GM18868 (cell line): ENCODE results near the gene KIF6.

Experiments
- ATAC-seq: cut with Tn5 transposase; IDR thresholded peaks from one replicate; pipeline ENCODE4 v1.9.1; 2021; ENCODE audit warnings: mild to moderate bottlenecking, moderate library complexity; ENCODE audit not compliant: unreplicated experiment

KIF6 gene

DNA sequence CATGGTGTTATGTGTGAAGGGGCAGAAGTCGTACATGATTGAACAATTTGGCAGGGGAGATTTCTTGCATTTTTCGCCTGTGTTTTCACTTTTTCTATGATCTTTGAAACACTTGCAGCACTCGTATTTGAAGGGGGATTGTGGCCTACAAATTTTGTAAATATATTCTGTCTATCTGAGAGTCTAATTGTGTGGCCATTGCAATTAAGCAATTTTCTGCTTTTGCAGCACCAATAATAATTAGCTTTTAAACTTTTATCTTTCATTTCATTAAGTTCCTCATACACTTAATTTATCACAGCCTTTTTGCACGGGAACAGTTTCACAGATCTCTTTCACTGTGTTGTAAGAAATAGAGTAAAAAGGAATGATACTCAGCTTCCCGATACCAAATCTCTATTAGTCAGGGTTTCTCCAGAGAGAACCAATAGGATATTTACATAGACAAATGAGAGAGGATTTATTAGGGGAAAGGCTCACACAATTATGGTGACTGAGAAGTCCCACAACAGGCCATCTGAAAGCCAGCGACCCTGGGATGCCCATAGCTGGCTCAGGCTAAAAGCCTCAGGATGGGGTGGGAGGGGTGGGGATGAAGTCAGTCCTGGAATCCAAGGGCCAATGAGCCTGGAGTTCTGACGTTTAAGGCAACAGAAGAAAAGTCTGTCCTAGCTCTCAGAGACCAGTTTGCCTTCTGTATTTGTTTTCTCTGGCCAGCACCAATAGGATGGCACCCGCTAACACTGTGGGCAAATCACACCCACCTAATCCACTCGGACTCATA is 58.3 kb downstream of the KIF6 start:
- ATAC-seq = no peak

DNA sequence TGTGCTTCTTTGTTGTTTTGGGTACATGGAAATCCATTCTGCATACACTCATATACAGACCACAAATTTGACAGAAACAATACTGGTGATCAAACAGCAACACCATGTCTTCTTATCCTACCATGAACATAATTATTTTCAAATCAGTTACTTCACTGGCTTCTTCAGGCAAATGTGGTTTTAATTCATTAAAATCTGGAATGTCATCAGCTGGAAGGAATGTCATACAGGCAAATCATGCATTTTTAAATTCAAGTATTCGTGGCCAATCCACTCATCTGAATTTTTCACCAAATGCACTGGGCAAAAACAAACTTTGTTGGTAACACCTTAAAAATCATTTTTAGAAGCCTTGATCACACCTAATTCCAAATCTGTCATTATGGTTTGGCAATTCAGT is 59.3 kb downstream of the KIF6 start:
- ATAC-seq = no peak

DNA sequence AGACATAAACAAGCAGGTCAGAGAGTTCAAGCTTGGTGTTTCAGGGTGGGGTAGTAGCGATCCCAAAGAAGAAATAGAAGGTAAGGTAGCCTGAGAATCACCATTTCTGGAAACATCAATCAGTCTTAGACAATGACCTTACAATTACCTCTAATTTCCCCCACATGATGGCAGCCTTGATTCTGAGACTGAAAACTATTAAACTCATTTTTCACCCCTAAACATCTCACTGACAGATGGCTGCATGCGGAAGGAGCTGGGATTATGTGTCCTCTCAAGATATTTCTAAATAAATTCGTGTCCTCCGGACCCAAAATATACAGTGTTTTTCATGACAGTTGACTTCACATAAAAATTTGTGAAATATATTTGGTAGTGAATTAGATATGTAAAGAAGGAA is 61.0 kb downstream of the KIF6 start:
- ATAC-seq = no peak

DNA sequence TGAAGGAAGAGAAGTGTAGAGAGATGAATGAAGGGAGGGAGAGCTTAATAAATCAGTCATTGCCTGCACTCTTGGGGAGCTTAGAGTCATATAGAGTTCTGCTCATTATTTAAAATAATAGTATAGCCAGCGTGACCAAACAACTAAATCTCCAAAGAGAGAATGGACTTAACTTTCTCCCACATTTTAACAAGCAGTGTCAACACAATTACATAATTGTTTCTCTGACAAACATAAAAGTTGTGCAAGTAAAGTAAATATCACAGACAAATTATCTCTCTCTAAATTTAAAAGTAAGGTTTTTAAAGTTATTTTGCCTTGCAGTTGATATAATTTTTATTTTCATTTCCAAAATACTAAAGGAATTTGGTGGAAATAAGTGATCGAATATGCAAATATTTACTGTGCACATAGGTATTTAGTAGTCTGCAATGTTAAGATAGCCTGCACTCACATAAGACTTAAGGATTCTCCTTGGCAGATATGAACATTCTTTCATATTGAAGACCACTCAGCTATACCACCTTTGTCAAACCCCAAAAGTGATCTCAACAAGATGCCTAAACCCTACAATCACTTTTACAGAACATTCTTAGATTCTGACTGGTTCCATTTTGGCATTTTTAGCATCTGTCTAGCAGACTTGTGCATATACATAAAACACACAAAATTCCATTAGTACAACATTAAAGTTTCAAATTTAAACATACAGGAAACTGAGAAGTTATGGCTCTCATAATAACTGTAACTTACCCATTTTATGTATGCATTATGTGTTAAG is 67.7 kb downstream of the KIF6 start:
- no peak for ATAC-seq

DNA sequence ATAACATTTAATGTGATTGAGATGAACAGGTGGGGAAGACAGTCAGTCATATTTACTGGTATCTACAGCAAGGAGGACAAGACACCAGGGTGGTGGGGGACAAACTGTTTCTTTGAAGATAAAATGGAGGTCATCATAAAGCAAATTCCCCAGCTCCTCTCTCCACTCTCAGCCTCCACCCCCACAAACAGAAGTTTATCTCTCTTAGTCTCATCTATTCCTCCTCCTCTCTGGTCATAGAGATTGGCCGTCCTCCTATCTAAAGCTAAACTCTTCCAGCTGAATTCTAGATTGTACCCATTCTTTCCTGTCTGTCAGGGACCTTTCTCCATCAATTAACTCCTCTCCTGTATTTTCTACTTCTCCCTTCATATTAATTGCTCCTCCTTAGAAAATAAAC is 71.1 kb downstream of the KIF6 start:
- no peak for ATAC-seq

DNA sequence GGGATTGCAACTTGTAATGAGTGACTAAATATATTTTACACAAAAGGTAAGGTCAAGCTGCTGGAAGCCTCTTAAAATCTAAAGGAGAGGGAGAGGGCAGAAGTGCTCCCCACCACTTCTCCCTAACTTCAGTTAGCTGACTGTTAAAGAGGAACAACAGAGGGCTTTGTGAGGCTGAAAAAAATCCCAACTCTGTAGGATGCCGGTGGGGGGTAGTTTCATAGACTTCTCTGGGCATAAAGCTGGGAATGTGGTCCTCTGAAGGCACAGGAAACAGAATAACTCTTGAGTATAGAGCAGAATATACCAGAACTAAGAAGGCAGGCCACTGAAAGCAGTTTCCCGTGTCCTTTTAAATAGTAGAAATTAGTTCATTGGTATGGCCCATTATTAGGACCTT is 71.6 kb downstream of the KIF6 start:
- no peak for ATAC-seq

DNA sequence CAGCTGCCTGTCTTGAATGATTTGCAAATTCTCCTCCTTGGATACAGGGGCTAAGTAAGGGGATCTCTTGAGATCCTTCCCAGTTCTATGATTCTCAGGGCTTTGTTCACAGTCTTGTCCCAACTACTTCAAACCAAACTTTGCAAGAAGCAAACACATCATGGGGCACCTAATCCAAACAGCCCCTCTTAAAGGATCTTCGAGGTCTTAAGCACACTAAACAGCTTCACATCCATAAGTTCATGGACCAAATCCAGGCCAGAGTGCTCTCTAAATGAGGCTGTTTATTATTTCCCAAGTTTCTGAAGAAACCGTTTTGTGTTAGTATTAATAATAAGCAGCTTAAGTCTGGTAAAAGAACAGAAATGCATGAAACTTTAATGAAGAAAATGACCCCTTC is 75.2 kb downstream of the KIF6 start:
- no peak for ATAC-seq

DNA sequence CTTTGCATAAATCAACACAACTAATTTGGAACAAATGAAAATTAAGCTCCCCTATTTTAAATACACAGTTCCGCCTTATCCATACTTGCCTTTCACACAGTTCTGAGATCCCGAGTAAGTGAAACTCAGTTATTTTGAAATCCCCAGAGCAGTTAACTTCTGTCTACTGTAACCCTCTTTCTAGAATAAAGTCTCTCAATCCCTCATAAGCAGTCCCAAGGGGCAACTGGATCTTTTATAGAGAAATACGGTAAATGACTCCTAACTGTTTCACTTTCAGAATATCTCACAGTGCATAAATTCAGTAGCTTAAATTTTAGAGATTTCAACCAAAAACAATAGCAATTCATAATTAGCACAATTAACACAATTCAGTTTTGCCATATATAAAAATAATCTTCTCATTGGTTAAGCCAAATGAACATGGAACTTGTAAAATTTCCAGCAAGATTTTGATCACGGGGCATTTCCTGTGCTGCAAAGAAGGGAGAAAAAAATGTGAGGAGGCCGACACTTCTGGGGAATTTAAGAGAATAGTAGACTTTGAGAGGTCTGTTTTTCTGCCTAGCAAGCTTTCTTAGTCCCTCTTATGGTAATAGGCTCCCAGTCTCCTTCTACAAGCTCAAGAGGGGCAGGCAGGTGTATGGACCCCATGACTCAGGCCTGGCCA is 78.3 kb downstream of the KIF6 start:
- ATAC-seq = no peak

DNA sequence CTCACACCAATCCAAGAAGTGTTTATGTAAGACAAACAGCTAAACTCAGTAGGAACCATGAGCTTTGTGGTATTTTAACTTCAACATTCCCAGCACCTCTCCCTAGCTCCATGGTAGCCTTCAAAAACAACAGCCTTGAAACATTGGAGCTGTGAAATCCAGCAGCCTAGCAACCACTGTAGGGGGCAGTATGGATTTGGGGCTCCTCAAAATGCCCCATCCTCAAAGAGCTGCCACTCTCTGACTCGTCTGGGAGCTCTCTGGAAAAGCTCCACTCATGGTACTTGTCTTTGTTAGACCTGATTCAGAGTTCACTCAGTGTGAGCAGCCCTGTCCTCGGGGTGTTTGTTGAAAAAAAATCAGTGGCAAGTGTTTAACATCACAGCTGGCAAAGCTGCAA is 82.9 kb downstream of the KIF6 start:
- ATAC-seq = no peak

DNA sequence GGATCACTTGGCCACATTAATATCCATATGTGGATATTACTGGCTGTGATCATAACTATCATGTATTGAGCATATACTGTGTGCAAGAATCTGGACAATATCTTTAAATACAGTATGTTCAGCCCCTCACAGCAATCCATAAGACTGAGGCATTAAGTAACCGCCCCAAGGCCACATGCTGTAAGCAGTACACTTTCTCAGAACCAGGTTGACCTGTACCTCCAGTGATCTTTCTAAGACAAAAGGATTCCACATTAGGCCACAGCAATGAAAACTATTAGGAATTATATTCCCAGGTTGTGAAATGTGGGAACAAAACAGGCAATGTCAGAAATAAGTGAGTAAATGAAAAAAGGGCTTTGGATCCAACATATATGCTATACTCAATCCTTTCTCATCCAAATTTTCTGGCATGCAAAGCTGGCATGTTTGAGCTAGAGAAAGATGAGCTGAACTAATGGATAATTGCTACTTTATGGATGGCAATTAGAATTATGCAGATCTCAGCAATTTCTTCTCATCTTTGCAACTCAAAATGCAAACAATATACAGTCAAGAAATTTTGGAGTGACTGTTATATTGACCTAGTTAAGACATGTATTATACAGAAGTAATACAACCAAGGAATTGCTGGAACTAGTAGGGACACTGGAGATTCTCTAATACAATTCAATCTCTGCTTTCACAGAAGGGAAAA is 86.9 kb downstream of the KIF6 start:
- no peak for ATAC-seq

DNA sequence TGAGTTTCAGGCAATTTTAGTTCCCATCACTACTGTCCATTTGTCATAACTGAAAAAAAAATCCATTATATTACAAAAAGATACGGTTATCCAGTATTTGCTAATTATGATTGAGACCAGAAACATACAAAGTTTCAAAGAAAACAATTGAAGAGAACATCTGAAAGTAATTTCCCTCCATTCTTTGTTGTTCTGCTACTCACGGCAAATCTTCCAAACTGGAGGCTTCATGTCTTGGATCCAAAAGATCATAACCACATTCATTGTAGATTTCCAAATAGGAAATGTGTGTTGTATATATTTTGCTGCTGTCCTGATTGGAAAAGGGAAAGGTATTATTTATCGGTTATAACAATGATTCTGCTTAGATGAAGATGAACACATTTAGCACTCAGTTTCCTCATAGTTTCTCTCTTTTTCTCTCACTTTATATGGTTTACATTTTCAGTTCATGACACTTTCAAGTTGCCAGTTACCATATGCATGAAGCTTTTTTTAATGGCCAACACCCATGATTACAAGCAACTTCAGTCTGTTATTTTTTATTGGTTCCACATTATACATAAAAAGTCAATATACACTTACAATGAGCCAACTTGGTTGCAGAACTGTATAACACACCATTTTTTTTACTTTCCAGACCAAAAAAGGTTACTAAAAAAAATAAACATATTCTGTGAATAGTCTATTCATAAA is 90.4 kb downstream of the KIF6 start:
- ATAC-seq = no peak

DNA sequence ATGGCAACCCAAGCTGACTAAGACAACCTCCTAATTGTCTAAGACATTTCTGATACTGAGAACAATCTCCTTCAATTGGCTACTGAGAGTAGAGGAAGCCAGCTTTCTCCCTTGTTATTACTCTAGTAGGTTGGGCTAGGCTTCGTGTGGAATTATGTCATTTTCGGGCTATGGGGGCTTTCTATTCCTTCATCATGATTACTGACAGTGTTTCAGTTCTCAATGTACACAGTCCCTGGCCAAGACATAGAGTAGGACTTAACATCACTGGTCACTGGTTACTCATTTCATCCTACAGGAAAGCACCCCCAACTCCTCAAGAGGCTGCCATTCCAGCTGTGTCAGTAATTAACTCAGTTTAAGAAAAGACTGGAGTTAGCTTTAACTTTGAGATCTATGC is 100.0 kb downstream of the KIF6 start:
- no peak for ATAC-seq

DNA sequence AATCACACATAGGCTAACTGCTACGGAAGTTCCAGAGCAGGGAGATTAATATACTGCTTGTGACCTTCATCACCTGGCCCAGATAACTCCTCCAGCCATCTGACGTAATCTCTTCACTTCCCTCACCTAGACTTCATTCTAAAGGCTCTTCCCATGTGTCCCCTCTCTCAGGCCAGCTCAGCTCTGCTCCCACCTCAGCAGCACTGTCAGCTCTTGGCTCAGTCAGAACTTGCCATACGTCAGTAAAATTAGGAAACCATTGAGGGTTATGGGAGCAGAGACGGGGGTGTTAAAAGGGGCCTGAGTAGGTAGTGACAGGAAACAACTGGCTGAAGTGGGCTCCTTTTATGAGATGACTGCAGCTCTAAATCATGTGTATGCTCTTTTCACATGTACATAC is 101.5 kb downstream of the KIF6 start:
- no peak for ATAC-seq

DNA sequence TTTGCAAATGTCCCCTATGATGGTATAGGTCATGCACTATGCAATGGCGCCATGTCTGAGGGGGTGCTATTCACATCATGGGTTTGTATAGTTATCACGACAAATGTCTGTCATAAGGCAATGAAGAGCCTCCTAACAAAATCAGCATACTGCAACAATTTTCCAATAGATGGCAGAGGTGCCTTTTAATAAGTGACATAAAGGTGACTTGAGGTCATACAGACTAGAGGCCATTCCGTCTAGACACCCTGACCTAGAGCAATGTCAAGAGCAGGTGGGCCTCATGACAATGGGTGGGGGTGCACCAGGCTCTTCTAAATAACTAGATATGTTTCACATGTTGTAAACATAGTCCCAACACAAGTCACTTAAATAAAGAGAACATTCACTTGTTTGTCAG is 107.7 kb downstream of the KIF6 start:
- ATAC-seq = no peak

DNA sequence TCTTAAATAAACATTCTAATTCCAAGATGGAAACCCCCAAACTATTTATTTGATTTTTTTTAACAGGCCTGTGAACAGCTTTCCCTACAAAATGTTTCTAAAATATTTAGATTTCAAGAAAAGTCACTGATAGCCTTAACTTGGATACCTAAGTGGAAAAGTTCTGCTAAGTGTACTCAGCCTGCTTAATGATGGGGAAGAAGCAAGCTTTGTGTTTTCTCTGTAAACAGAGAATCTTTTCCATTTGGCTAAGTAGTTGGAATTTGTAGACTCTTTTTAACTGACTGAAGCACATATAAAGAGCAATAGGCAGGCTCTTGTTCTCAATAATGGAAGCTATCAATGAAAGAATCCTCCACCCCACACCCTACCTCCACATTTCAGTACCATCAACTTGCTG is 108.2 kb downstream of the KIF6 start:
- no peak for ATAC-seq

DNA sequence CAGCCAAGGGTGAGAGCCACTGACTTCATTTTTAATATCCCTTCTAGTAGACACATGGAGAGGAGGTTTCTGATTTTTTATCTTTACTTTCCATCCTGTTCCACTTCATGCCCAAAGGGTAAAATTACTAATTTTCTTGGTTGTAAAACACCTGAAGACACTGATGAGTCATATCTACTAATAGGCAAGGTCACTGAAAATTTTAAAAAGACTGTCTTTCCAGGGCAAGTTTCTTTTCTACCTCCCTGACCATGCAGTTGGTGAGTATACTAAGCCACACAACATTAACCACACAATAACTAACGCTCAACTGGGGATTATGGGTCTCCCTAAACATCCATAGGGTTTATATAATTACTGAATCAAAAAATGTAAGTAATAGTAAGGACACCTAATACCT is 109.6 kb downstream of the KIF6 start:
- ATAC-seq = no peak

DNA sequence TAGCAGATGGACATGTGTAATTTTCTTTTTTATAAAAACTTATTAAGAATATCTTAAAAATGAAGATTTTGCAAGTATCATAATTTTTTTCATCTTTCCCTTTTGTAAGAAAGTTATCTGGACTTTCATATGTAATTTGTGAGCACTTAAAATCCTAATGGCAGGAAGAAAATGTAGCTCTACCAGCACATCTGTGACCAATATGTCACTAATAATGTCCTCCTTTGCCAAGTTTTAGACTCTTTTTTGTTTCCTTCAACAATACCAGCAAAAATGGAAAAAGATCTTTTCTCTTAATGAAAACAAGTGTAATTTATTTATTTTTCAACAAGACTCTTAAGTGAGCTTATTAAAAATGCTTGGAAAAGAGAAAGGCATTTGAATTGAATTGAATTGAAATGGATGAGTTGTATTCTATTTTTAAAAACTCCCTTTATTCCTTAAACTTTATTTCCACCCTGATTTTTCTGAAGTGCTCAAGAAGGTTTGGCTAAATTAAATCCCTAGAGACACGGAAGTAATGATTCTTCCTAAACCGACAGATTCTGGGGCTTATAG is 110.7 kb downstream of the KIF6 start:
- no peak for ATAC-seq

DNA sequence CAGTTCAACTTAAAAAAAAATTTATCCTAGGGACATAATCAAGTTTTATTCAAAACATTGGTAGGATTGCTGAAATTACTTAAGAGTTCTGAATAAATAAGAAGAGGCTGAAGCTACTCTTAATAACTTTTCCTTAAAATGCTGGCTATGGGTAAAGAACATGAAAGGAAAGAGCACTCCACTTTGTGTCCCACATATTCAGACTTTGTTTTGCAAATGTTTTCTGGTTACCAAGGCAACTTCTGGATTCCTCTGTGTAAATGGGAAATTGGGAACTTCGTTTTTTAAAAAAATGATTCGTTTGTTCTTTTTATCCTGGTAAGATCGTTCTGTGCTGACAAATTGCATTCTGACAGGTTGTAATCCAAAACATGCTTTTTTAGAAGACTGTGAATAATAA is 115.0 kb downstream of the KIF6 start:
- ATAC-seq = no peak

DNA sequence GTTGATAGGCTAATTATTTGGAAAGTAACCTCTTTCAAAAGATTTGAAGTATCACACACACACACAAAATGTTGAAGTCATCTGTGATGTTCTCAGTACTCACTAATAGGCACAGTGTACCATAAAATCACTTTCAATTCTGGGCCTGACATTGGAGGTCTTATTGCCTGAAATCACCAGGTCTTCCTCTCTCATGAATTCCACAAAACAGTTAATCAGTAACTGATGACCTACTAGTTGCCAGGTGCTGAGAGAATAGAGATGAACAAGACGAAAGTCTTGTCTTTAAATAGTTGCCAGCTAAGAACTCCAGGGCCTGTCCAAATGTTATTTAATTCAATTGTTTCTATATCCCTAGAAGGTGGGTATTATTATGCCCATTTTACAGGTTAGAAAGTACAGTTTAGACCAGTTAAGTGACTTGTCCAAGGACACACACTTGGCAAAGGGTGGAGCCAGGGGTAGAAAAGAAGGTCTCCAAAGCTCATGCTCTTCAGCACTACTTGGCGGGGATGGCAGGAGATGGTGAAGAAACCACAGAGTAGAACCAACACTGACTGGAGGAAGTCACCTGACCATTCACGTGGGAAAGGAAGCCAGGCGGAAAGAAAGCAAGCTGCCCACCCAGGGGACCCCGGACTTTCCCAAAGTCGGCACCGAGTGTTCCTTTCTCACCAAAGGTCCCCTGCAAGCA is 116.4 kb downstream of the KIF6 start:
- ATAC-seq = no peak
